Breast epithelium (tissue), 3 donors: Measurements from ENCODE around the gene ARSA.

Experiments
- CTCF ChIP-seq, 3 donors: fragments of 450-650 bp; IDR thresholded peaks; one replicate each; pipeline ENCODE4 v1.5.1; 2016 to 2017; ENCODE audit warnings: antibody characterized with exemption in 3 of 3, mild to moderate bottlenecking in 3 of 3, moderate library complexity in 3 of 3
- POLR2A ChIP-seq: fragments of 450-650 bp; IDR thresholded peaks from one replicate; pipeline ENCODE4 v1.6.1; 2016; ENCODE audit warnings: antibody characterized with exemption, mild to moderate bottlenecking, moderate library complexity
- POLR2AphosphoS5 ChIP-seq, 3 donors: sonication (generic); formaldehyde crosslinking; IDR thresholded peaks; one replicate each; pipeline ENCODE4 v1.6.1; 2017; ENCODE audit warnings: antibody characterized with exemption in 3 of 3

GRCh38 chr22:50653256-50653655 lies 25.3 kb upstream of the ARSA start:
- no peak for TF ChIP-seq CTCF (IDR thresholded peaks at IDR 0.05)
- TF ChIP-seq POLR2AphosphoS5 (IDR thresholded peaks at IDR 0.05) = no peak
- no peak for TF ChIP-seq POLR2A
